ENCODE measurements around the gene ATRIP.

Gene ATRIP

DNA sequence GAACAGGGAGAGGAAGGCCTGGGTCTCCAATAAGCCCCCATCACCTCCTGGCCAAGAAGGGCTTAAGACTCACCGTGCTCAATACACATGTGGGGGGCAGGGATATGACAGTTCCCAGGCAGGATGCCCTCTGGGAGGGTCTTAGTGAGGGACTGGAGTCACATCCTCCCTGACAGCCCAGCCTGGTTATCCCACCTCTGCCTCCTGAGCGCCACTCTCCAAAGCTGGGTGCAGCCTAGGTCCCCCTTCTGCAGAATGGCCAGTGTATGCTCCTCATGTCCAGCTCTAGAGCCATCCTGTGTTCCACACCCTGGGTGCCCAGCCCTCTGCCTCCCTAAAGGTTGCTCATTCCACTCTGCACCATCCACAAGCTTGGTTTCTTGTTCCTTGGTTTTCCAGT is 58.6 kb downstream of the ATRIP start:
- no peak for DNase-seq

GRCh38 chr3:48505968-48506504 is 59.5 kb downstream of the ATRIP start:
- DNase-seq, result no peak

GRCh38 chr3:48507256-48508061 is 60.9 kb downstream of the ATRIP start:
- peak; percentile 20 for DNase-seq

DNA sequence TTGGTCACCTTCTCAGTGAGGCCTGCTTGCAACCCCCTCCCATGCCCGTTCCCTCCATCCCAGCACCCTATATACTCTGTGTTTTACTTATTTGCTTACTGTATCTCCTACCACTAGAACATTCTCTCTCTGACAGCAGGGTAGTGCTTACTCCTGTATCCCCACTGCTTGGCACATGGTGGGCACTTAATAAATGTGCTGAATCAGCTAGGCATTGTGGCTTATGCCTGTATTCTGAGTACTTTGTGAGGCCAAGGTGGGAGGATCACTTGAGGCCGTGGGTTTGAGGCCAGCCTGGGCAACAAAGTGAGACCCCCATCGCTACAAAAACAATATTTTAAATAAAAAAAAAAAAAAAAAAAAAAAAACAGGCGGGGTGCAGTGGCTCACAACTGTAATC is 65.0 kb downstream of the ATRIP start:
- DNase-seq, result no peak

- no peak for DNase-seq
These were observed 68.1 kb downstream of the ATRIP start for GRCh38 chr3:48514431-48515227.
